Esophagus squamous epithelium (tissue), 4 donors: ENCODE measurements around the gene KAT7.

Source experiments
- CTCF ChIP-seq, 6 experiments: fragments of 450-650 bp in 4 of 6; fragments of 200-600 bp in 2 of 6; sonication (generic) in 2 of 6; IDR thresholded peaks; one replicate each; pipeline ENCODE4 v1.5.1; 2016 to 2019; ENCODE audit warnings: antibody characterized with exemption in 6 of 6, mild to moderate bottlenecking in 4 of 6, moderate library complexity in 4 of 6
- POLR2A ChIP-seq, 4 donors: fragments of 450-650 bp; IDR thresholded peaks; one replicate each; pipeline ENCODE4 v1.6.1; 2017; ENCODE audit warnings: antibody characterized with exemption in 4 of 4, mild to moderate bottlenecking in 4 of 4, moderate library complexity in 3 of 4

GRCh38 chr17:49858796-49859195, 70.3 kb downstream of the KAT7 start:
- TF ChIP-seq CTCF (IDR thresholded peaks at IDR 0.05) (no peak), POLR2A (IDR thresholded peaks at IDR 0.05) (no peak)
